H1 (cell line): Measurements from ENCODE around the gene DPP10. TPM values are rescaled to one million over a fixed set of nuclear protein-coding genes. Genes with fewer than 3 reads are reported as not detected.

Source experiments
- CTCF ChIA-PET: fragments of 300-600 bp; sonication (Branson Sonifier 250); formaldehyde crosslinking; loops from one replicate; lab custom pipeline; 2021; ENCODE audit not compliant: partially characterized antibody; lab: Charles Lee
- POLR2A ChIA-PET: fragments of 300-600 bp; sonication (Branson Sonifier 250); formaldehyde crosslinking; loops from one replicate; lab custom pipeline; 2021; ENCODE audit warnings: inconsistent platforms; ENCODE audit not compliant: partially characterized antibody; lab: Charles Lee
- DNase-seq, 2 experiments: peaks; one replicate each; pipeline versions ENCODE4 v3.0.0 to v3.0.0-alpha.2; 2010 to 2022; ENCODE audit warnings: low spot score in 2 of 2, low read depth in 1 of 2, mixed read lengths in 1 of 2
- FAIRE-seq: peaks from 2 replicates; lab custom pipeline; 2011; peaks lifted over from hg19 to GRCh38; lab: Jason Lieb, UNC
- H2AFZ ChIP-seq: 2 replicates; pipeline ENCODE4 v1.8.1; 2012; ENCODE audit warnings: low read length, inconsistent platforms
- H2AK5ac ChIP-seq: 2 replicates; pipeline ENCODE4 v1.6.1; 2013; ENCODE audit warnings: low read depth, low read length
- H2BK120ac ChIP-seq: replicated peaks from 2 replicates; pipeline ENCODE3; 2013; ENCODE audit warnings: low read depth, low read length, inconsistent platforms
- H2BK12ac ChIP-seq: 2 replicates; pipeline ENCODE4 v1.6.1; 2013; ENCODE audit warnings: low read depth, low read length
- H2BK15ac ChIP-seq: 2 replicates; pipeline ENCODE4 v1.6.1; 2013; ENCODE audit warnings: low read length
- H2BK20ac ChIP-seq: 2 replicates; pipeline ENCODE4 v1.6.1; 2013; ENCODE audit warnings: low read length
- H2BK5ac ChIP-seq: 2 replicates; pipeline ENCODE4 v1.6.1; 2013; ENCODE audit warnings: low read depth, low read length
- H3K14ac ChIP-seq: 2 replicates; pipeline ENCODE4 v1.6.1; 2013; ENCODE audit warnings: inconsistent platforms; ENCODE audit not compliant: insufficient read length
- H3K18ac ChIP-seq: 2 replicates; pipeline ENCODE4 v1.6.1; 2013; ENCODE audit warnings: low read length; ENCODE audit errors: extremely low read depth
- H3K23ac ChIP-seq: 2 replicates; pipeline ENCODE4 v1.6.1; 2013; ENCODE audit warnings: inconsistent platforms; ENCODE audit not compliant: insufficient read length
- H3K23me2 ChIP-seq: 2 replicates; pipeline ENCODE4 v1.6.1; 2013; ENCODE audit warnings: low read depth, low read length
- H3K27ac ChIP-seq: 2 replicates; pipeline ENCODE4 v1.6.1; 2011; ENCODE audit warnings: low read depth, low read length, inconsistent platforms
- H3K27me3 ChIP-seq, 4 experiments: replicated peaks in 1 of 4; 1 replicate in 1 of 4; 2 replicates in 3 of 4; pipeline versions ENCODE4 v1.6.1 to v1.8.1; 2011 to 2013; ENCODE audit warnings: low read length in 3 of 4, mild to moderate bottlenecking in 3 of 4, inconsistent platforms in 2 of 4, mixed read lengths in 2 of 4, moderate library complexity in 1 of 4; ENCODE audit not compliant: control insufficient read depth in 3 of 4, insufficient read depth in 3 of 4; ENCODE audit errors: extremely low read depth in 1 of 4
- H3K36me3 ChIP-seq, 4 experiments: 2 replicates each; pipeline versions ENCODE4 v1.6.1 to v1.8.1; 2011 to 2013; ENCODE audit warnings: mild to moderate bottlenecking in 4 of 4, low read length in 3 of 4, moderate library complexity in 2 of 4, control low read depth in 1 of 4, inconsistent platforms in 1 of 4; ENCODE audit not compliant: insufficient read depth in 4 of 4, control insufficient read depth in 2 of 4
- H3K4ac ChIP-seq: replicated peaks from 2 replicates; pipeline ENCODE3; 2013; ENCODE audit warnings: low read length, low read depth, mixed read lengths, inconsistent platforms; ENCODE audit not compliant: insufficient read length
- H3K4me1 ChIP-seq, 4 experiments: replicated peaks in 1 of 4; 1 replicate in 1 of 4; 2 replicates in 3 of 4; pipeline versions ENCODE4 v1.6.1 to v1.8.1; 2011 to 2013; ENCODE audit warnings: low read length in 3 of 4, inconsistent platforms in 2 of 4, mixed read lengths in 1 of 4; ENCODE audit not compliant: insufficient read depth in 4 of 4, control insufficient read depth in 3 of 4
- H3K4me2 ChIP-seq, 2 experiments: 2 replicates each; pipeline versions ENCODE4 v1.6.1 to v1.8.1; 2011 to 2013; ENCODE audit warnings: low read depth in 2 of 2, low read length in 2 of 2, control low read depth in 1 of 2, inconsistent platforms in 1 of 2, mild to moderate bottlenecking in 1 of 2; ENCODE audit not compliant: insufficient read depth in 1 of 2
- H3K4me3 ChIP-seq, 4 experiments: fragments of 200-600, 300-600 bp in 1 of 4; sonication (generic), shearing (Covaris generic), sonication (Bioruptor Twin) in 1 of 4; 2 replicates each; pipeline versions ENCODE4 v1.5.1 to v1.8.1; 2011 to 2016; ENCODE audit warnings: low read length in 4 of 4, low read depth in 3 of 4, control low read depth in 2 of 4, inconsistent platforms in 2 of 4, mild to moderate bottlenecking in 2 of 4, mixed read lengths in 1 of 4, moderate library complexity in 1 of 4; ENCODE audit not compliant: insufficient read depth in 2 of 4; ENCODE audit errors: extremely low read depth in 1 of 4
- H3K56ac ChIP-seq: replicated peaks from 2 replicates; pipeline ENCODE3; 2013; ENCODE audit warnings: low read depth, mild to moderate bottlenecking, mixed read lengths, low read length, inconsistent platforms; ENCODE audit not compliant: insufficient read length
- H3K79me1 ChIP-seq: 2 replicates; pipeline ENCODE4 v1.6.1; 2013; ENCODE audit warnings: low read depth, low read length, control low read depth
- H3K79me2 ChIP-seq, 2 experiments: 2 replicates each; pipeline versions ENCODE4 v1.6.1 to v1.8.1; 2012 to 2013; ENCODE audit warnings: low read length in 2 of 2, mild to moderate bottlenecking in 2 of 2, inconsistent platforms in 1 of 2; ENCODE audit not compliant: insufficient read depth in 2 of 2, control insufficient read depth in 1 of 2
- H3K9ac ChIP-seq, 4 experiments: replicated peaks in 1 of 4; 1 replicate in 1 of 4; 2 replicates in 3 of 4; pipeline versions ENCODE4 v1.6.1 to v1.8.1; 2011 to 2013; ENCODE audit warnings: low read depth in 3 of 4, low read length in 3 of 4, control low read depth in 2 of 4, mild to moderate bottlenecking in 2 of 4, moderate library complexity in 2 of 4, inconsistent platforms in 1 of 4; ENCODE audit errors: extremely low read depth in 1 of 4
- H3K9me3 ChIP-seq, 2 experiments: 2 replicates each; pipeline versions ENCODE4 v1.6.1 to v1.8.1; 2012 to 2013; ENCODE audit warnings: mild to moderate bottlenecking in 2 of 2, moderate library complexity in 2 of 2, control low read depth in 1 of 2, inconsistent platforms in 1 of 2, low read depth in 1 of 2, low read length in 1 of 2, mixed read lengths in 1 of 2; ENCODE audit not compliant: insufficient read depth in 2 of 2
- H4K20me1 ChIP-seq, 2 experiments: replicated peaks in 1 of 2; 2 replicates each; pipeline versions ENCODE3 to v1.8.1; 2011 to 2013; ENCODE audit warnings: inconsistent platforms in 2 of 2, low read length in 2 of 2, mild to moderate bottlenecking in 1 of 2; ENCODE audit not compliant: insufficient read depth in 2 of 2, control insufficient read depth in 1 of 2
- H4K5ac ChIP-seq: 2 replicates; pipeline ENCODE4 v1.6.1; 2013; ENCODE audit warnings: low read length, low read depth, mixed read lengths, inconsistent platforms; ENCODE audit not compliant: insufficient read length
- H4K8ac ChIP-seq: 2 replicates; pipeline ENCODE4 v1.8.0; 2013; ENCODE audit warnings: mild to moderate bottlenecking, moderate library complexity, low read length, inconsistent platforms; ENCODE audit not compliant: insufficient read depth; ENCODE audit errors: extremely low read depth
- H4K91ac ChIP-seq: replicated peaks from 2 replicates; pipeline ENCODE3; 2013; ENCODE audit warnings: low read length, mixed read lengths, inconsistent platforms; ENCODE audit not compliant: insufficient read length
- ATF3 ChIP-seq: IDR thresholded peaks from 2 replicates; pipeline ENCODE4 v1.6.1; 2011; ENCODE audit warnings: low read depth, mild to moderate bottlenecking, low read length; ENCODE audit not compliant: insufficient read depth
- CHD2 ChIP-seq: IDR thresholded peaks from 2 replicates; pipeline ENCODE4 v1.6.1; 2012; ENCODE audit warnings: low read length, improper control_type of control experiment
- CTBP2 ChIP-seq: IDR thresholded peaks from 2 replicates; pipeline ENCODE4 v1.7.0; 2011; ENCODE audit warnings: borderline replicate concordance, mild to moderate bottlenecking, moderate library complexity, mixed read lengths, low read length; ENCODE audit not compliant: insufficient read depth, insufficient read length
- KDM1A ChIP-seq: fragments of 200-600, 300-600 bp; sonication (generic); IDR thresholded peaks from 2 replicates; pipeline ENCODE4 v1.7.1; 2016; ENCODE audit warnings: mild to moderate bottlenecking, low read length, borderline replicate concordance
- KDM4A ChIP-seq: IDR thresholded peaks from one replicate; pipeline ENCODE4 v1.7.1; 2012; ENCODE audit warnings: low read depth, mild to moderate bottlenecking, moderate library complexity, low read length, inconsistent platforms; ENCODE audit not compliant: severe bottlenecking
- SIN3A ChIP-seq, 2 experiments: IDR thresholded peaks in 1 of 2; conservative IDR thresholded peaks in 1 of 2; 2 replicates each; pipeline ENCODE4 v1.6.1; 2011 to 2012; ENCODE audit warnings: low read length in 2 of 2, improper control_type of control experiment in 1 of 2, low read depth in 1 of 2, mild to moderate bottlenecking in 1 of 2
- SP2 ChIP-seq: IDR thresholded peaks from 2 replicates; pipeline ENCODE4 v1.6.1; 2012; ENCODE audit warnings: mild to moderate bottlenecking, low read length, inconsistent platforms
- SRF ChIP-seq: IDR thresholded peaks from 2 replicates; pipeline ENCODE4 v1.6.1; 2011; ENCODE audit warnings: mild to moderate bottlenecking, low read depth, low read length, moderate library complexity
- SUZ12 ChIP-seq: fragments of 200-600 bp; sonication (generic); IDR thresholded peaks from 2 replicates; pipeline ENCODE4 v1.6.1; 2012; ENCODE audit warnings: mild to moderate bottlenecking, inconsistent platforms, low read length, moderate library complexity, mixed read lengths
- TAF1 ChIP-seq: IDR thresholded peaks from 2 replicates; pipeline ENCODE4 v1.6.1; 2011; ENCODE audit warnings: mild to moderate bottlenecking, low read depth, low read length
- TBP ChIP-seq: IDR thresholded peaks from 2 replicates; pipeline ENCODE4 v1.6.1; 2011; ENCODE audit warnings: low read depth, low read length, improper control_type of control experiment
- USF2 ChIP-seq: IDR thresholded peaks from 2 replicates; pipeline ENCODE4 v1.6.1; 2011; ENCODE audit warnings: low read length, improper control_type of control experiment
- whole genome bisulfite sequencing, 2 experiments: shearing (Covaris generic) in 1 of 2; methylation state at CpG; one replicate each; pipeline versions ENCODE4 v1.1.6 to v1.1.7; 2013 to 2015; ENCODE audit warnings: low lambda C conversion rate in 2 of 2, mixed read lengths in 2 of 2, inconsistent platforms in 1 of 2, low coverage in 1 of 2, missing lambda C conversion rate in 1 of 2; ENCODE audit not compliant: insufficient replicate concordance in 2 of 2, insufficient coverage in 1 of 2, insufficient read length in 1 of 2; ENCODE audit errors: extremely low coverage in 1 of 2, missing lambda C conversion rate in 1 of 2; 5-methylcytosine and 5-hydroxymethylcytosine counted together
- polyA plus RNA-seq, 7 experiments: library from polyadenylated mRNA; depleted of rRNA in 3 of 7; stranded (reverse) in 5 of 7; unstranded in 2 of 7; fragments of >200 nt in 5 of 7; fragments of 200-250 nt in 2 of 7; gene quantifications; 1 replicate in 5 of 7; 2 replicates in 1 of 7; 4 replicates in 1 of 7; pipeline versions ENCODE4 v1.2.1 to v1.2.3, GENCODE V29; 2011 to 2013; ENCODE audit warnings: missing spikeins in 2 of 7, mixed read lengths in 2 of 7
- total RNA-seq: library from RNA; stranded (reverse); fragmentation: NEBNext Ultra II Directional; extraction: Animal tissue kit (Norgen Biotek cat#: 25700); gene quantifications from 2 replicates; pipeline ENCODE4 v1.2.1, GENCODE V29; 2021

DPP10 gene
- total and polyA plus RNA-seq, 2 of the 8 experiments (the other 6 are each of a cell fraction or from before 2014, with no cell fraction given), result 3.3 to 7.2 TPM

GRCh38 chr2:115084446-115084845, 642.0 kb downstream of the DPP10 start:
- H4K91ac ChIP-seq, result no peak overlapping the region
- no peak for TF ChIP-seq USF2
- TF ChIP-seq TAF1, result no peak
- TF ChIP-seq CTBP2, result no peak
- no peak for TF ChIP-seq SRF
- no peak for TF ChIP-seq KDM4A
- TF ChIP-seq SIN3A (conservative IDR thresholded peaks at IDR 0.05 in 1 of 2, IDR thresholded peaks at IDR 0.05 in 1 of 2; ENCODE audit: low read depth in 1 of 2, low read length in 2 of 2), result no peak
- TF ChIP-seq CHD2, result no peak
- TF ChIP-seq SP2, result no peak
- no peak for TF ChIP-seq TBP
- no peak for TF ChIP-seq ATF3
- TF ChIP-seq SUZ12, result no peak
- no peak for TF ChIP-seq KDM1A

More at GRCh38 chr2:115084446-115084845, 642.0 kb downstream of the DPP10 start:
- CTCF ChIA-PET, result interaction anchor here (0.7 kb wide), 1 partner anchor 11 kb away, joined by 3 read pairs; no protein-coding TSS in a partner anchor
- Histone ChIP-seq H3K14ac (no peak overlapping the region), H2BK12ac (no peak overlapping the region), H3K27me3 (no peaks in the 10 kb centered on the region), H3K27ac (no peak overlapping the region), H2BK15ac (0 out of 2 replicates have a peak overlapping the region, but pooled peaks have one; percentile 36), H3K9me3 (peaks cover 2 to 7% of the 10 kb centered on the region in 2 experiments; a peak in 1 of 4 replicates), H3K4me3 (no peak overlapping the region), H4K8ac (no peak overlapping the region), H3K9ac (no peak overlapping the region), H3K79me1 (no peaks in the 10 kb centered on the region), H2BK20ac (no peak overlapping the region), H2AK5ac (no peak overlapping the region), H3K4me2 (no peak overlapping the region), H3K79me2 (no peaks in the 10 kb centered on the region), H2BK5ac (no peak overlapping the region), H3K18ac (no peak overlapping the region), H4K20me1 (no peaks in the 10 kb centered on the region), H3K4me1 (peaks cover 0 to 2% (median 0%) of the 10 kb centered on the region in 4 experiments; a peak in 1 of 7 replicates), H3K4ac (no peak overlapping the region), H2AFZ (no peak overlapping the region), H3K56ac (no peak overlapping the region), H2BK120ac (no peak overlapping the region), H3K23me2 (no peaks in the 10 kb centered on the region), H4K5ac (no peak overlapping the region), H3K23ac (no peak overlapping the region), H3K36me3 (0 out of 8 replicates have a peak, but pooled peaks cover 0 to 3% (median 0%) of the 10 kb centered on the region in 4 experiments)
- DNase-seq (no peak), FAIRE-seq (no peak)
- POLR2A ChIA-PET, result no interaction called here
- 75% methylated on average over 5 of the region's 5 CpGs; no CpG with 5 or more reads in 1 of the 2 experiments for WGBS, 2 experiments
